LNCAP (cell line): ENCODE data around the gene IFNA16.
"Not testable (repeated sequence)": the region's sequence is repeated elsewhere in the genome, so short reads cannot be mapped to it uniquely, and the experiment has no call there.

Source experiments
- TF ChIP-seq, protein P1 (sequence below): fragments of 450-650 bp; IDR thresholded peaks from 2 replicates; pipeline ENCODE4 v1.5.1; 2017; ENCODE audit warnings: mild to moderate bottlenecking

IFNA16 gene

DNA sequence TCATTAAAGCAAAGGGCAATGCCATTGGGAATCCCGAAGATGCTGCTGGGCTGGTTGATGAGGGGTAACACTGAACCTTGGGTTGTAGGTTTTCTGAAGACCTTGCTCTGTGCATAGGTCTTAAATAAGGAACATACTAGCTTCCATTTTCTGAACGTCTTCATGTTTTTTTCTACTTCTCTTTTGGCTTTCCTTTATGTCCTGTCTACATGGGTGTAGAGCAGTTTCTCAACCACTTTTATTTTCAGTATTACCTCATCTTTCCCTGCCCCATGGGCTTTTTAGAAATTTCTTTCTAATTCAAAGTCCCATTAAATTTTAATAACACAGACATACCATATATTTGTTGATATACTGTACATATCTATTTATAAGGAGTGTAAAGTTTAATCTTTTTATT is 22.8 kb upstream of the IFNA16 start, which contains the start of gene IFNA14:
Gene IFNA14, minus strand, starts transcription at position 95 of the 400 bp plus-strand sequence. Its CDS starts 70 bp downstream, at position 25.
- TF ChIP-seq, protein P1, sequence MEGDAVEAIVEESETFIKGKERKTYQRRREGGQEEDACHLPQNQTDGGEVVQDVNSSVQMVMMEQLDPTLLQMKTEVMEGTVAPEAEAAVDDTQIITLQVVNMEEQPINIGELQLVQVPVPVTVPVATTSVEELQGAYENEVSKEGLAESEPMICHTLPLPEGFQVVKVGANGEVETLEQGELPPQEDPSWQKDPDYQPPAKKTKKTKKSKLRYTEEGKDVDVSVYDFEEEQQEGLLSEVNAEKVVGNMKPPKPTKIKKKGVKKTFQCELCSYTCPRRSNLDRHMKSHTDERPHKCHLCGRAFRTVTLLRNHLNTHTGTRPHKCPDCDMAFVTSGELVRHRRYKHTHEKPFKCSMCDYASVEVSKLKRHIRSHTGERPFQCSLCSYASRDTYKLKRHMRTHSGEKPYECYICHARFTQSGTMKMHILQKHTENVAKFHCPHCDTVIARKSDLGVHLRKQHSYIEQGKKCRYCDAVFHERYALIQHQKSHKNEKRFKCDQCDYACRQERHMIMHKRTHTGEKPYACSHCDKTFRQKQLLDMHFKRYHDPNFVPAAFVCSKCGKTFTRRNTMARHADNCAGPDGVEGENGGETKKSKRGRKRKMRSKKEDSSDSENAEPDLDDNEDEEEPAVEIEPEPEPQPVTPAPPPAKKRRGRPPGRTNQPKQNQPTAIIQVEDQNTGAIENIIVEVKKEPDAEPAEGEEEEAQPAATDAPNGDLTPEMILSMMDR, result no peak

GRCh38 chr9:21235468-21236359 is 18.6 kb upstream of the IFNA16 start:
- TF ChIP-seq, protein P1, result peak; percentile 64

DNA sequence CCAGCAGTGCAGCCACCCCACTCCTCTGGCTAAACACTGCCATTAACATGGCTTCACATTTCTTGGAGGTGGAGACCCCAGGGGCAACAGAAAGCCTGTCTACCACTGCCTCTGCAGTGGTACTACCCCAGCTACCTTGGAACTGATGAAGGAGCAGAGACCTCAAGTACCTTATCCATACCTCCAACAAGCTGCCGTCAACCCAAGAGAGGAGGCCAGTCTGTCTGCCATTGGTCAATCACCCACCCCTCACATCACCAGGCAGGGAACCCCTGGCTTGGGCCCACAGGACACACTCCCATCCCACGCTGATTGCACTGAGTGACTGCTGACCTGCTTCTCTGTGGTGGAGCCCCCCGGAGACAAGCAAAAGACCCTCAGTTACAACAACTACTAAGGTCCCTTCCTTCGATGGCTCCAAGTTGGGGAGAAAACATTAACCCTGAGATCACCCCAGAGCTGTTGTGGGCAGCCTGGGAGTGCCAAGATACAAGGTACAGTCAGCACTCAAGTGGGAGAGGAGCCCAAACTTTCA is 17.1 kb upstream of the IFNA16 start:
- TF ChIP-seq, protein P1, result no peak

GRCh38 chr9:21233258-21233657 is 16.1 kb upstream of the IFNA16 start:
- TF ChIP-seq, protein P1, result no peak

- TF ChIP-seq, protein P1, result no peak
Measured at GRCh38 chr9:21228122-21228521, 11.0 kb upstream of the IFNA16 start, which contains the start of gene IFNA17. IFNA17 (minus strand) TSS chr9:21228222; CDS start chr9:21228173, 49 bp downstream.

DNA sequence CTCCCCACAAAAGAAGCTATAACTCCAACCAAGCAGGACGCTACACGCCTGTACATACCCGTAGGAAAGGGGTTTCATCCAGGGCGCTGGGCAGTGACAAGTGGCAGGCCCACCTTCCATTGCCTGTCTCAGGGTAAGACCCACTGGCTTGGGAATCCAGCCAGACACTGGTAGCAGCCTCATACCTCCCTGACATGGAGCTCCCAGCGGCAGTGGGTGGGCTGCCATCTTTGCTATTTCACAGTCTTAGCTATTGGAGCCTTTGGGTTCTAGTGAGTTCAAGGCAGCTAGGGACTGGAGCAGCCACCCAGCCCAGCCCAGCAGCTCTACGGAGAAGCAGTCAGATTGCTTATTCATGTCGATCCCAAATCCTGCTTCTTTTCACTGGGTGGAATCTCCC is 6.8 kb downstream of the IFNA16 start:
- TF ChIP-seq, protein P1, result no peak

DNA sequence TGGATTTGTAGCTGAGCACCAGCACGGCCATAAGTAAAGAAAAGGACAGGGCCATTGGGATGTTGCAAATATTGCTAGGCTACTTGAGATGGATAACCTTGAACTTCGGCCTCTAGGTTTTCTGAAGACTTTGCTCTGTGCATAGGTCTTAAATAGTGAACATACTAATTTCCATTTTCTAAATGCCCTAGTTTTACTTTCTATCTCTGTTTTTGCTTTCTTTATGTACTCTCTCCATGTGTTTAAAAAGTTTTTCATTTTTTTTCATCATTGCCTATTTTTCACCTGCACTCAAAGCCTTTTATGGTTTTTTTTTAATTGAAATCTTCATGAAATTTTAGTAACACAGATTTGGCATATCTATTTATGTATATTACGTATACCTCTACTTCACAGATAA is 10.1 kb downstream of the IFNA16 start, which contains the start of gene IFNA10:
Gene IFNA10, minus strand, starts transcription at position 101 of the 400 bp plus-strand sequence. Its CDS starts 46 bp downstream, at position 55.
- TF ChIP-seq, protein P1, result not testable (repeated sequence)
